NCI-H446 (cell line): Measurements from ENCODE around the gene GPC3.
A peak's percentile ranks its signal among the peaks of the same experiment; 100 is the strongest.

Experiments
- DNase-seq, 2 experiments: peaks; one replicate each; lab custom pipeline; 2025; lab: John Stamatoyannopoulos, UW

The GPC3 gene

DNA sequence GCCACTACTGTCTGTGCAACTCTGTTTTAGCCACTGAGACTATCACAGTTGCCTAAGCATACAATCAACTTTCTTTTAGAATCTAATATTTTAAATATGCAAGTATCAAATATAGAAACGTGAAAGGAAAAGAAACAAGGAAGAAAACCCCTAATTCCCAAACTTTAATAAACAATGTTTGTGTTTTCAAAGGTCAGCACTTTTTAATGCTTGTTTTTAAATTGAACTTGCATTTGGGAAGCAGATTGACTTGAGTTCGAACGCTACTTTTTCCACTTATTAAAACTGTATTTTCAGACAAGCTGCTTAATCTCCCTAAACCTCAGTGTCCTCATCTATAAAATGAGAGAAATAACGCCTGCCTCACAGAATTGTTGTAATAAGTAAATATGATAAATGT is 384.3 kb downstream of the GPC3 start:
- no peak for DNase-seq

DNA sequence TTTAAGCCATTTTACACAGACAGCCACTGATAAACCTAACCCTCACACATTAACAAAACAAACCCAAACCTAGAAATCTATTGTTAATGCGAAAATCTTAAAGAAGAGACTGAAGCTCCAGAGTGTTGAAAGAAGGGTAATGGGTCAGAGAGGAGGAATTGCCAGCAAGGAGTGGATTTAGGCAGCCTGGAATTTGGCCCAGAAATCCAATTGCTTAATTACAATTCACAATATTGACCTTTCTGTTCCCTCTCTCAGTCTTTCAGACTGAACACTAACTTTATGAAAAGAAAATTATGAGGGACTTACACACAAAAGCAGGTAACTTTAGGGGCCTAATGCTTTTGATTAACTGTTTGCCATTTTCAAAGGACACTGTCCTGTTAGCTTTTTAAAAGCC is 384.9 kb downstream of the GPC3 start:
- no peak for DNase-seq

DNA sequence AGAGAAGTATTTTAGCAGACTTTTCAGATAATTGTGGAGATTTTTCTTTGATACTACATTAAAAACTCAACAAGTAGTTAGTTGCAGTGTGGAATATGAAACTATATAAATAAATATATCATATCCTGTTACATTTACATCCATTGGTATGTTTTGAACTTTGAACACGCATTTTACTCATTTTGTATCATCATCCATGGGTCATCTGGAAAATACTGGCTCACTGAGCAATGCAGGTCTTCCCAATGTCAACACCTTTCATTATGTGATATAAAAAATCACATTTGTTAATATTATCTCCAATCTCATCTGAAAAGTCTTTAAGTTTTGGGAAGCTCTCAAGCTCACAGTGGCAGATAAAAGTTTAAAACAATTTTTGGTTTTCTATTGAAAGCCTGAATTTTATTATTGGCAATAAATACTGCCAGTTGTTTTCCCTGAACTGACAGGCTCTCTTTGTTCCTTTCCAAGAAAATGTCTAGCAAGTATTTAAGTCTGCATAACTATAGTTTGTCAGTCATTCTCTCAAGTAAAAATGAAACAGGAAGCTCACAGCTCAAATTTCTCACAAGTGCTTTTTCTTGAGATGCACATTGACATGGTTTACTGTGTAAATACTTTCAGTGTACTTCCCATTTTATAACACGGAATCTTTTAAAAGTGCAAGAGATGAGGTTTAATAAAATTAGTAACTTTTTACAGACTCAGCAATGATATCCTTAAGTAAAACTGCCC is 386.6 kb downstream of the GPC3 start:
- no peak for DNase-seq

DNA sequence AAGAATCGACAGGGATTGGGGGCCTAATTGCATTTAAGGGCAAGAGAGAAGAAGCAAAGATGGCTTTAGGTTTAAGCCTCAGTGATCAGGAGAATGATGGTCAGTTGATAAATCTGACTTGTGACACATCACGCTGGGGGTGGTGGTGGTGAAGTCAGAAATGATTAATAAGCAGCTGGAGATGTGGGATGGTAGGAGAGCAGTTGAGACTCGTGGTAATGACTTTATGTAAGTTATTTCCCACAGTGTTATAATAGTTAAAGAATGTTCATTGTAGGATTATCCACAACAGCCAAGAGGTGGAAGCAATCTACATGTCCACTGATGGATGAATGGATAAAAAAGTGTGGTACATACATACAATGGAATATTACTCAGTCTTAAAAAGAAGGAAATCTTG is 391.2 kb downstream of the GPC3 start:
- no peak for DNase-seq

DNA sequence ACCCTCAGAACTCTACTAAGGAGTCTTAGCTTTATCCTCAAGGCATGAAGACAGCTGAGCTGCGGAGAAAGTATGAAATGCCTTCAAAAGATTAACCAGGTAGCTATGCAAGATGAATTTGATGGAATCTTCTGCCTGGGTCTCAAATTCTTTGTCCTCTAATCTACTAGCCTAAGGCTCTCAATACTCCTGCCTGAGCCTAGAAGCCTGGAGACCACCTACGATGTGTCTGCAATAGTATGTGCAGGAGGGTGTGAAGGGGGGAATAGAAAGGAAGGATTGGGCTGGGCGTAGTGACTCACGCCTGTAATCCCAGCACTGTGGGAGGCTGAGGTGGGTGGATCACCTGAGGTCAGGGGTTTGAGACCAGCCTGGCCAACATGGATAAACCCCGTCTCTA is 391.9 kb downstream of the GPC3 start:
- DNase-seq: no peak

DNA sequence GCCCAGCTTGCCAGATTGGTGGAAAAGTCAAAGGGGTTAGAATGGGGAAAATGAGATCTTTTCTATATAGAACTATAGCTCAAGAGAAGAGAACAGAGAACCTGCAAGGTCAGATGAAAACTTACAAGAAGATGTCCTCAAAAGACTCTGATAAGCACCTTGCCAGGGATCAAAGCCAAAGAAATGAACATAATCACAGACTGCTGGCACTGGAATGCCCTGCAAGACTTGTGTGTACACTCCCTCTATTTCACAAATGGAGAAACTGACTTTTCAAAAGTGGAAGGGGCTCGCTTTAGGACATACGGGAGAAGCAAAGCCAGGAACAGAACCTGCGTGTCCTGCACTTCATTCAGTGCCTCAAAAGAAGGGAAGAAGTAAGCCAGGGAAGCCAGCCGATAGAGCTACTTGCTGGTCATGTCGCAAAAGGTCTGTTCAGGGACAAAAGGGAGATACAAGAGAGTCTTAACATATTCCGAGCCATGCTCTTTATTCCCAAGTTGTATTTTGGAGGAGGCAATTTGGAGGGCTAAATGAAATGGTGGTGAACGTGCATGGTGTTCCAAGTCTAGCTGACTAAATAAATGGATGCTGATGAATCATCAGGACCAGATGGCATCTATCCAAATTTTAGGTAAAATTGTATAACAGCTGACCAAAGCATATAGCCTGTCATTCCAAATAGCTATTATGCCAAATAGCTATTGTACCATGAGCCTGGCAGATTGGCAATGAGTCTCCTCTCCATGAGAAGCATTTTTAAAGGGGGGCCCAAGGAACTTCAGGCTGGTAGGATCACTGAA is 394.5 kb downstream of the GPC3 start:
- peak in 1 of 2 experiments; percentile 72 for DNase-seq

DNA sequence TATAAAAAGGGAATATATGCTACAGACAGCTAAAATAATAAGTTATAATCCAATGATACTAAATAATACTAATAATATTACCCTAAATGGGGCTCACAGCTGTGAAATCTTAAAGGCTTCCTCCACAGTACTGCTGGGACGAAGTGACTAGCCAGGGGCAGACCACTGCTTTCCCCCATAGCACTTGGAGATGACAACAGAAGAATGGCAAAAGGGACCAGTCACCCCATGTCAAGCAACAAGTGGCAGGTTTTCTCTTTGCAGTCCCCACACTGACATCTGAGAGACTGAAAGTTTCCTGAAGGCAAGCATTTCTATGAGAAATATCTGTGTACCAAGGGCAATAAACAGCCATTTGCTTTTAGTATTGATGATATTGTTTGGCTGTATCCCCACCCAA is 396.6 kb downstream of the GPC3 start:
- no peak for DNase-seq

DNA sequence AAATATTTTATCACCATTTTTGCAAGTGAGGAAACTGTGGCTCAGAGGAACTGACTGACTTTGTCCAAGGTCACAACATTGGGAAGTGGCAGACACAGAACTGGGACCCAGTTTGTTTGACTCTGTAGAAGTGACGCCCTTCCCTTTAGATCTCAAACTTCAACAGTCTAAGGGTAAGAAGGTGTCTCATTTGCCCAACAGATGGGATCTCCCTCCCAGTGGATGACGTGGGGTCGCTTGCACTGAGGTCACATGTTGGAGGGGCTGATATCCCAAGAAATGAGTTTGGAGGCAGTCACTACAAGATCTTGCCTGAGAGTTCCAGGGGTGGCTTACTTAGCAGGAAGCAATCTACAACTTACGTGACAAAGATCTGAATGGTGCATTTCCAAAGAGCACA is 397.6 kb downstream of the GPC3 start:
- no peak for DNase-seq

DNA sequence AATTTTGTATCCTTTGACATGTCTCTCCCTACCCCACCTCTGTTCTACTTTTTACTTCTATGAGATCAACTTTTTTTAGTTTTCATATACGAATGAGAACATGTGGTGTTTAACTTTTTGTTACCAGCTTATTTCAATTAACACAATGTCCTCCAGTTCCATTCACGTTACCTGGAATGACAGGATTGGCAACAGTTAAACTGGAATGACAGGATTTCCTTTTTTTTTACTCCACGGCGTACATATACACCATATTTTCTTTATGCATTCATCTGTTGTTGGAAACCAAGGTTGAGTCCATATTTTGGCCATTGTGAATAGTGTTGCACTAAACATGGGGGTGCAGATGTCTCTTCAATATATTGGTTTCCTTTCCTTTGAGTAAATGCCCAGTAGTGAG is 398.3 kb downstream of the GPC3 start:
- no peak for DNase-seq

DNA sequence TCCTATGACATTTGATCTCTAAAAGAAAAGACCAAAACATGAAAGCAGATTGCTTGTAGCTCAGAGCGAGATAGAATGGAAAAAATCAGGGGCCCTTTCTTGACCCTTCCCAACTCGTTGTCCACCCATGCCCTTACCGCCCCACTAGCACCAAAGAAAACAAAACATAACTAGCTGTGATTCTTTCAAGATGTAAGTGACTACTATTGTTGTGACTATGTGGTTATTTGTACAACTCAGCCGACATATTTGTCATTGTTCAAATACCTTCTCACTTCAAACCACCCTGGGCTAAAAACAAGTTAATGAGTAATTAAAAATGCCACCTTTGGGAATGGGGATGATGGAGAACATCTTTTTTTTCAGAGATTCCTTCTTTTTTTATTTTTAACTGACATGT is 399.0 kb downstream of the GPC3 start:
- no peak for DNase-seq

DNA sequence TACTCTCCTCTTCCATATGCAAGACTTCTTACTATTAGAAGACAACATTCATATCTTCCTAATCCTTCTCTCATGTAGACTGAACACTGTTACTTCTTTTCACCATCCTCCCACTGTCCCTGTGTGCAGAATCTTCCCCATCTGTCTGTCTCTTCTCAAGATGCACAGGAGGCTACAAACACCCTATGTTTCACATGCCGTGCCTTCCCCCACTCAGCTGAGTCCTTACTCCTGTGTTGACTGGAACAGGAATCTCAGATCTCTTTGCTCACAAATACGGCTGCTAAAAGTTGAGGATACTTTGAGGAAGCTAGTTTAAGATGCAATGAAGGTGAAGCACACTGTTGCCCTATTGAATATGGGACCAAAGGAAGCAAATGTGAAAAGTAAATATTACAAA is 401.6 kb downstream of the GPC3 start:
- no peak for DNase-seq

DNA sequence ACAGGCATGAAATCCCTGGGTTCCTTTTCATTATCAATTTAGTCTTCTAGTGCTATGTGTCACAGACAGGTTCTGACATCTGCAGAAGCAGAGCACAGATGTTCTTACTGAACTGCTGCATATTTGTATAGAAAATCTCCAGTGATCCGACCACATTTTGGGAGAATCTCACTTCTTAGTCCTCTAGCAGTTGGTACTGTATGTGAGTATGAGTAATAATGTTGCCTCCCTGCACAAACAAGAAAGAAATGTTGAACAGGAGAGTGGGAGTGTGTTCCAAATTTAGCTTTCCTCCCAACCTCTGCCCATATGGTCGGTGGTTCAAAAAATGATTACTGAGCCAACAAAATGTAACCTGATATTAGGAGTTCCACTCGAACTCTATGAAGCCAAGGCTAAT is 404.8 kb downstream of the GPC3 start:
- DNase-seq: peak in 1 of 2 experiments; percentile 75

DNA sequence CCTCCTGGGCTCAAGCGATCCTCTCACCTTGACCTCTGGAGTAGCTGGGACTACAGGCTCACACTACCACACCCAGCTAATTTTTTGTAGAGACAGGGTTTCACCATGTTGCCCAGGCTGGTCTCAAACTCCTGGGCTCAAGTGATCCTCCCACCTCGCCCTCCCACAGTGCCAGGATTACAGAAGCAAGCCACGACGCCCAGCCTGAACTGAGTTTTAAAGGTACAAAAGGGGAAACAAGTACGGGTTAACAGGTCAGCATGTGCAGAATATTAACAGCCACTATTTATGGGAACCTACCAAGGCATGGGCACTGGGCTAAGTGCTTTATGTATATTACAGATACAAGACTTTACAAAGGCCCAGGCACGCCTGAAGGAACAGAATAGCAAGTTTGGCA is 405.8 kb downstream of the GPC3 start:
- DNase-seq: no peak

DNA sequence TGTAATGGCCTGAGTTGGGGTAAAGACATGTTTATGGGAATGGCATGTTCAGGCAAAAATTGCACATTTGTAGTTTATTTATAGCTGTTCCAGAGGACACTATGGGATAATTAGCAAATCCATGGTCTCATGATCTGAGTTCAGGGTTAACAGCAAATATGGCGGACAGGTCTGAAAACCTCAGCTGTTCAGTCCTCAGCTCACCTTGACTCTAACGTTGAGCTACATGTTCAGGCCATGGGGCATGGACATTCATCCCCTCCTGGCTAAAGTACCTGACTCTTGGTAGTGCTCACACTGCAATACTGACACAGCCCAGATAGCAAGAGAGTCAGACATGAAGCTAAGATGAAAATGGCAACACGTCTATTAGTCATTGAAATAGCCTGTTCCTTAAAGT is 408.5 kb downstream of the GPC3 start:
- DNase-seq: no peak

DNA sequence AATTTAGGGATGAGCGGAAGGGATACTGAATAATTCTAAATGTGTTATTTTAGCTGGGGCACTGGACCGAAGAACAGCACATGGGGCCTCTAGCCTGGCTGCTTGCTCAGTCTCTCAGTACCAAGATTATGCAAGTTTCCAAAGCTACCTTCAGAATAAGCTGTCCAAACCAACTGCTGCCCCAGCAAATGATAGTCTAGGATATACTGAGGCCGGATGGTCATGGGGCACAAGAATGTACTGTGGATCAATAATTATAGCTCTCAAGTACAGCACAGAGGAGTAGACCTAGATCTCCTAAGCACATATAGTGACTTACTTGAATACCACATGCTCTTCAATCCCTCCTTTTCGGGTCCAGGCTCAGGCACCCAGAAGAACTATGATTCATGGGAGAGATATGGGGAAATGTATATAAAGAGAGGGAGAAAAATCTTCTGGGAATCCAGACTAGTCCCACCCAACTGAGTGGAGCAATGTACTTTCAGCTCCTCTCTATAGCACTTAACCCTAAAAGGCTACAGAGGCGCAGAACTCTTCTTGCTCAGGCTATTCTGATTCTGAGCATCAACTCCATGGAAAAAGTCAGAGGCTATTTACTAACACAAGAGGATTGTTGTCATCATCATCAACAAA is 409.8 kb downstream of the GPC3 start:
- DNase-seq: no peak

DNA sequence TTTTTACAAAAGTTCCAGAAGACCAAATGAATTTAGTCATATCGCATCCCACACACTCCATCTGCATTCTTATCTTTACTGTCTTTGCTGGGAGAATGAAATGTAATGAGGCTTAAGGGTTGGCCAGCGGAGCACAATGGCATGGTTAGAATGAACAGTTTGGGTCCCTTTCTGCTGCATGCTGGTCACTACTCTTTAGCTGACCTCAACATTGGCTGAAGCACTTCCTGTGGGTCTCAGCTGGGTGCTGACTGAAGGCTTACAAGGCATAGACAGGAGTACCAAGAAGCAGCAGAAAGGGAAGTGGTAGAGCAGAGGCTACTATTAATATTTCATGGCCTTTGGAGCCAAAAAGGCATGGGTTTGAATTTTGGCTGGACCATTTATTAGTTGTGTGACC is 410.7 kb downstream of the GPC3 start:
- DNase-seq: no peak

DNA sequence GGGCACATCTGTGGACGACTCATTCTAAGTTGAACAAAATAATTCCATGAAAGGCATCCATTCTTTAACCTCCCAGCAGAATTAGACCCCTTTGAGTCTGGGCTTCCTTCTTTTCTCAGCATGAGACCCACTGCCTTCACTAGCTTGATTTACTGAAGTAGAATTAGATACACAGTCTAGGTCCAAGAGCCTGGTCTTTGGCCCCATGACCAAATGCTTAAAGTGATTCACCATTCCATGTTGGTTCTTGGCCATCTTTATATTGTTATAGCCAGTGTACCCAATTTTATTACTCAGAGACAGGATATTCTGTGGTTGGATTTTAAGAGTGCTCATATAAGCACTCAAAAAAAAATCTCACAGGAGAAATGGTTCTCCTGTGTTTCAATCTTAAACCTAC is 414.8 kb downstream of the GPC3 start:
- no peak for DNase-seq

DNA sequence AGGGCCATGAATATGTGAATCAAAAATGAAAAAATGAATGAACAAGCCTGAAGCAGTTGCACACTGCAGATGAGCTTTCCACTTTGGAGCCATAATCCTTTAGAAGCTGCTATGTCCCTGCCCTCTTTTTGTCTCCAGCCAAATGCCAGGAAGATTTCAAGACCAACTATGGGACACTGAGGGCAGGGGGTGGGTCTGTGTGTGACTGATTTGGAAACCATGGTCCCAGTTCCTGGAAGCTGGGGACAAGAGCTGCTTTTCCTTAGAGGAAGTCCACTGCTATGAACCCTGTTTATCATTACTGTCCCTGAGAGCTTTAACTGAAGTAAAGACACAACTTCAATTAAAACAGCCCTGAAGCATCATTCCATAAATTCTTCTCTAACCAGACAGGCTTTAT is 416.2 kb downstream of the GPC3 start:
- no peak for DNase-seq

DNA sequence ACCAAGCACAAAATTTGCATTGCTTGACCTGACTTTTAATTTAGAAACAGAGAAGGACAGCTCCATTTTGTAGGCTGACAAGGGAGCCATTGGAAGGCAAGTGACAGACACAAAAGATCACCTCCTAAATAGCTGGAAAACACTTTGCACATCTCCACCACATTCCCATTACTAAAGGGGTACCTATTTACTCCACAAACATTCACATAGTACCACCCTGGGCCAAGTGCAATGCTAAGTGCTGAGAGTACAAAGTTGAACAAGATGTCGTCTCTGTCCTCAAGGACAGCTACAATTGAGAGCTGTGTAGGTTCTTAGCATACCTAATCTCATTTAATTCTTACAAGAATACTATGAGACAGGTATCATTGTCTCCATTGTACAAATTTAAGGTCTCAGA is 417.3 kb downstream of the GPC3 start:
- no peak for DNase-seq

DNA sequence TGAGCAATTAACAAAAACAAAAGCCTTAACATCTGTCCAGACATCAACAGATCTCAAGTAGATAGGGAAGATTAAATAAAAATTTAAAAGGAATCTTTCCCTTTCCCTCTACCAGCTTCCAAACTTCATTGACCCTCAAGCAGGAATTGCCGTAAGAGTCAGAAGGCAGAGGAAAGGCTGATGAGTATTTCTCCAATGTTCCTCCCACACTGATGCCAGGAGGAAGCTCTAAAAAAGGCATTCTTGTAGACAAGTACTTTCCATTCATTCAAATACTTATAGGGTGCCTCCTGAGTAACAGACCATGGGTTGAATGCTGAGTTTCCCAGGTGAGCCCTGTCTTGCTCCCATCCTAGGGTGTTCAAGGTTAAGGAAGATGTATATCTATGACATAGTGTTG is 418.5 kb downstream of the GPC3 start:
- no peak for DNase-seq

DNA sequence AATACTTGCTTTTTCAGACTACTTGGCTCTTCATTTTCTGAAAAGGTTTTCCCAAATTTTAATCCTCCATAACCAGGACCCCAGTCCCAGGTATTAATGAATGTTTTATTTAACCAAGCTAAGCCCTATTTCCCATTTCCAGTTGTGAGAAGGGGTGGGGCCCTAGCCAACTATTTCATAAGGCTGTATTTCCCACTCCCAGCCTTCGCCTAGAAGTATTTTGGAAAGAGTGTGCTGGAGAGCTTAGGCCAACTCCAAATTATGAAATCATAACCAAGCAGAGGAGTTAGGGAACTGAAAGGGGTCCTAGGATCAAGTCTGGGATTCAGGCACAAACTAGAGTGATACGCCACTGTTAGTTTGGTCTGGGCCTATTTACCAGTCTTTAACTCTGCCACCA is 421.7 kb downstream of the GPC3 start:
- no peak for DNase-seq

DNA sequence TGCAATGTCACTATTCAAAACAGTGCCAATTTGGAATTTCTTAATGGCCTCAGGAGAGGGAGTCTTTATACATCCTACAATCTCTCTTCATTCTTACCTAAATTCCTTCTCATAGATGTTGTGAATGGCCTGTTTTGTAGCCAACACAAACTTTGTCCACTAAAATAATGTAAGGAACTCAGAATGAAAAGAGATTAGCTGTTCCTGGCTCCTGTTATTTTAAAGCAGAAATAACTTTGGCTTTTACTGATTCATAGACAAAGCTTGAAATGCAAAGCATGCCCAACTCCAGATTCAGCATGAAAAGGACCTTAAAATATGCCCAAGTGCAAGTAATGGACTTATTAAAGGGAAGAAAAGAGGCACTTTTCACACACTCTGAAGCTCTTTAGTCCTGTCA is 424.1 kb downstream of the GPC3 start:
- no peak for DNase-seq

DNA sequence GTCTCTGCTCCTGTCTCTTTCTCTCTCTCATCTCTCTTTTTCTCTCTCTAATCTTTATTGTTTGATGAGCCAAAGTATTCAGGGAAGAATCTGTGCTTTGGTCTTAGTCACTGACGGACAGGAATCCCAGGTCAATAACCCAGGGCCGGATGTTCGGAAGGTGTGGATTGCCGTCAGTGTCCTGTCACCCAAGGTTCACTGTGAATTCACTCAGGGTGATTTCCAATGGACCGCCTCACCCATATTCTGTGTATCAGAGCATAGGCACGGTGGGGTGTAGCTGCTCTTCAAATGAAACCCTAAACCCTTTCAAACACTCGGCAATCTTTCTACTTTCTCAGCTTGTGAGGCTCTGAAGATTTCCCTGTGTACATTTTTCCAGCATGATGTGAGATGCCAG is 425.5 kb downstream of the GPC3 start:
- no peak for DNase-seq
